Activated CD8-positive, alpha-beta memory T cell treated with anti-CD3 and anti-CD28 coated beads for 1 hour (primary cell): ENCODE measurements around the gene IRS4.

Source experiments
- DNase-seq, 2 donors: peaks; one replicate each; pipeline ENCODE4 v3.0.0-alpha.2; 2020; ENCODE audit warnings: low read depth in 1 of 2; ENCODE audit errors: extremely low read depth in 1 of 2

IRS4 gene

GRCh38 chrX:108736509-108737479 is at the start of gene IRS4:
IRS4 (minus strand) TSS chrX:108736563.
- no peak for DNase-seq

- DNase-seq: no peak
Measured at GRCh38 chrX:108772549-108772948, 36.2 kb upstream of the IRS4 start.

GRCh38 chrX:108763559-108763958 is 27.2 kb upstream of the IRS4 start:
- DNase-seq: no peak

- no peak for DNase-seq
Measured at GRCh38 chrX:108740299-108740774, 4.0 kb upstream of the IRS4 start.

- no peak for DNase-seq
Measured at GRCh38 chrX:108737754-108738153, 1.4 kb upstream of the IRS4 start.

GRCh38 chrX:108735679-108736508 is 469 bp downstream of the IRS4 start:
- no peak for DNase-seq

- no peak for DNase-seq
Measured at GRCh38 chrX:108735091-108735678, 1.2 kb downstream of the IRS4 start.

- DNase-seq: no peak
Measured at GRCh38 chrX:108734426-108734825, 1.9 kb downstream of the IRS4 start.

GRCh38 chrX:108732630-108733321 is 3.6 kb downstream of the IRS4 start:
- DNase-seq: no peak

- no peak for DNase-seq
Measured at GRCh38 chrX:108731153-108731552, 5.2 kb downstream of the IRS4 start.

GRCh38 chrX:108726748-108727147 is 9.6 kb downstream of the IRS4 start:
- no peak for DNase-seq

GRCh38 chrX:108722561-108722960 is 13.8 kb downstream of the IRS4 start:
- no peak for DNase-seq

- no peak for DNase-seq
Measured at GRCh38 chrX:108712886-108713285, 23.5 kb downstream of the IRS4 start.

- no peak for DNase-seq
Measured at GRCh38 chrX:108704839-108705238, 31.5 kb downstream of the IRS4 start.

GRCh38 chrX:108702530-108702929 is 33.8 kb downstream of the IRS4 start:
- DNase-seq: no peak

- no peak for DNase-seq
Measured at GRCh38 chrX:108701633-108702032, 34.7 kb downstream of the IRS4 start.

- no peak for DNase-seq
Measured at GRCh38 chrX:108699368-108699767, 37.0 kb downstream of the IRS4 start.

- no peak for DNase-seq
Measured at GRCh38 chrX:108696690-108697089, 39.7 kb downstream of the IRS4 start.
